ENCODE measurements around the gene TIPARP. TPM values are rescaled to one million over a fixed set of nuclear protein-coding genes. Genes with fewer than 3 reads are reported as not detected.
A peak's percentile ranks its signal among the peaks of the same experiment; 100 is the strongest.

The TIPARP gene
- total and polyA plus RNA-seq, 2 of the 13 experiments (the other 11 are each of a cell fraction or from before 2014, with no cell fraction given): 7.3 to 19.7 TPM

GRCh38 chr3:156728267-156728985 lies 54.0 kb downstream of the TIPARP start (continued):
- TF ChIP-seq ARHGAP35 (CRISPR knock-in tag; IDR thresholded peaks at IDR 0.05; ENCODE audit: borderline replicate concordance) (no peak), ZNF296 (CRISPR knock-in tag; conservative IDR thresholded peaks at IDR 0.05) (no peak), GATAD1 (CRISPR knock-in tag; IDR thresholded peaks at IDR 0.05) (no peak), ZMYM2 (CRISPR knock-in tag; IDR thresholded peaks at IDR 0.05) (no peak), TOPORS (CRISPR knock-in tag; IDR thresholded peaks at IDR 0.05) (no peak), ZNF44 (CRISPR knock-in tag; IDR thresholded peaks at IDR 0.05) (no peak), ZNF513 (CRISPR knock-in tag; conservative IDR thresholded peaks at IDR 0.05) (no peak), ZFP41 (CRISPR knock-in tag; IDR thresholded peaks at IDR 0.05; ENCODE audit: borderline replicate concordance) (no peak), DDIT3 (CRISPR knock-in tag; IDR thresholded peaks at IDR 0.05) (no peak), FOXP4 (CRISPR knock-in tag; IDR thresholded peaks at IDR 0.05) (peak; percentile 95), ZNF543 (CRISPR knock-in tag; IDR thresholded peaks at IDR 0.05) (no peak), YEATS4 (CRISPR knock-in tag; IDR thresholded peaks at IDR 0.05; ENCODE audit: borderline replicate concordance) (peak; percentile 76), STAT5B (CRISPR knock-in tag; IDR thresholded peaks at IDR 0.05) (no peak), THYN1 (CRISPR knock-in tag; IDR thresholded peaks at IDR 0.05; ENCODE audit: borderline replicate concordance, low read depth) (no peak), ZNF710 (CRISPR knock-in tag; IDR thresholded peaks at IDR 0.05; ENCODE audit: borderline replicate concordance) (peak; percentile 88; the same call in 1 of the 2 replicates), TRAFD1 (CRISPR knock-in tag; IDR thresholded peaks at IDR 0.05; ENCODE audit: borderline replicate concordance) (no peak), NFE2L1 (CRISPR knock-in tag; IDR thresholded peaks at IDR 0.05; ENCODE audit: borderline replicate concordance) (no peak), DR1 (CRISPR knock-in tag; IDR thresholded peaks at IDR 0.05) (no peak), ZNF260 (CRISPR knock-in tag; IDR thresholded peaks at IDR 0.05; ENCODE audit: borderline replicate concordance, low read depth) (no peak), CREBL2 (CRISPR knock-in tag; IDR thresholded peaks at IDR 0.05; ENCODE audit: borderline replicate concordance) (no peak), ZFP62 (CRISPR knock-in tag; IDR thresholded peaks at IDR 0.05) (no peak)
